ENCODE results near the gene GRM7. TPM values are rescaled to one million over a fixed set of nuclear protein-coding genes. Genes with fewer than 3 reads are reported as not detected.
A peak's percentile ranks its signal among the peaks of the same experiment; 100 is the strongest.

The GRM7 gene
- total and polyA plus RNA-seq, 4 donors = 0.08 to 0.33 TPM; not detected in 2

DNA sequence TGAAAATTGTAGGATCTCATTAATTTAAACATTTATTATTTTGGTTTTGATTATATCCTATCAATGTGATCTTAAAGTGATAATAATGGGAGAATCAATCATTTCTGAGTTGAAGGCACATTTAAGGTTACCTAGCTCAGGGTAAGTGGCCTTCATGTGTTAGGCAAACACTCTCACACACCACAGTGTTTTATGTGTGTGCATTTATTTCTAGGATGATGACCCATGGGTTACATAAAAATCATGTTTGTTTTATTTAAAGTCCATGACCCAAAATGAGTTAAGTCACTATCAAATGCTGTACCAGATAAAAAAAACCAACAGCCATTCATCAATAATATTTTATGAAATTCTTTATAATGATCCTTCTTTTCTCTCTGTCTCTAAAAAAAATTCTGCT lies 520.8 kb downstream of the GRM7 start (continued):
- no peak for TF ChIP-seq ZBTB33 (IDR thresholded peaks at IDR 0.05)

- Histone ChIP-seq H3K4me1 (ENCODE audit: control insufficient read depth in 4 of 4, insufficient read depth in 4 of 4, low read length in 3 of 4) (peaks cover 0 to 14% (median 12%) of the 10 kb centered on the region in 4 donors), H3K9me3 (ENCODE audit: control insufficient read depth in 4 of 4, low read length in 3 of 4) (no peaks in the 10 kb centered on the region), H3K9ac (ENCODE audit: low read depth in 1 of 2, low read length in 2 of 2) (no peak overlapping the region), H3K36me3 (ENCODE audit: control insufficient read depth in 4 of 4, insufficient read depth in 3 of 4, low read depth in 1 of 4, low read length in 3 of 4) (no peaks in the 10 kb centered on the region), H3K4me3 (ENCODE audit: low read depth in 1 of 3, low read length in 3 of 3) (no peak overlapping the region), H3K27ac (ENCODE audit: low read depth in 1 of 2, low read length in 2 of 2) (no peak overlapping the region), H3K27me3 (ENCODE audit: control insufficient read depth in 4 of 4, insufficient read depth in 4 of 4, low read length in 3 of 4) (no peaks in the 10 kb centered on the region)
- WGBS = 35% methylated on average over 2 of the region's 2 CpGs
- TF ChIP-seq HNF4G (IDR thresholded peaks at IDR 0.05) (peak; percentile 73), REST (IDR thresholded peaks at IDR 0.05) (no peak), ZBTB33 (IDR thresholded peaks at IDR 0.05) (no peak), JUND (IDR thresholded peaks at IDR 0.05) (peak in 1 of 2 donors; percentile 19), HNF4A (conservative IDR thresholded peaks at IDR 0.05) (peak; percentile 84 to 90), RAD21 (IDR thresholded peaks at IDR 0.05) (peak in 1 of 2 donors; percentile 18), RXRA (IDR thresholded peaks at IDR 0.05) (peak in 1 of 2 donors; percentile 38)
- no peak for DNase-seq (ENCODE audit: low spot score)
These were observed 521.5 kb downstream of the GRM7 start for GRCh38 chr3:7382293-7383010.

- Histone ChIP-seq H3K27me3 (ENCODE audit: control insufficient read depth in 4 of 4, insufficient read depth in 4 of 4, low read length in 3 of 4) (no peaks in the 10 kb centered on the region), H3K9me3 (ENCODE audit: control insufficient read depth in 4 of 4, low read length in 3 of 4) (no peaks in the 10 kb centered on the region), H3K4me3 (ENCODE audit: low read depth in 1 of 3, low read length in 3 of 3) (no peak overlapping the region), H3K4me1 (ENCODE audit: control insufficient read depth in 4 of 4, insufficient read depth in 4 of 4, low read length in 3 of 4) (peaks cover 0 to 14% (median 12%) of the 10 kb centered on the region in 4 donors), H3K27ac (ENCODE audit: low read depth in 1 of 2, low read length in 2 of 2) (no peak overlapping the region), H3K36me3 (ENCODE audit: control insufficient read depth in 4 of 4, insufficient read depth in 3 of 4, low read depth in 1 of 4, low read length in 3 of 4) (no peaks in the 10 kb centered on the region), H3K9ac (ENCODE audit: low read depth in 1 of 2, low read length in 2 of 2) (no peak overlapping the region)
- WGBS = 59% methylated on average over 2 of the region's 2 CpGs
- TF ChIP-seq JUND (IDR thresholded peaks at IDR 0.05) (no peak), NR2F2 (IDR thresholded peaks at IDR 0.05) (no peak)
- DNase-seq (ENCODE audit: low spot score) = no peak
These were observed 524.7 kb downstream of the GRM7 start for GRCh38 chr3:7385635-7386034.

Measured in liver (tissue), 9 donors.